Measurements from ENCODE around the gene ADK. TPM values are rescaled to one million over a fixed set of nuclear protein-coding genes. Genes with fewer than 3 reads are reported as not detected.

Gene ADK
- total and polyA plus RNA-seq, 10 donors: 11.1 to 40.5 (median 32.1) TPM

- Histone ChIP-seq H3K36me3 (peaks cover 0 to 4% (median 0%) of the 10 kb centered on the region in 6 donors), H3K4me3 (no peak overlapping the region), H3K27ac (peak overlapping the region in 5 of 8 donors; percentile 20 to 66 (median 55)), H3K27me3 (replicated peaks in 1 of 7) (no peaks in the 10 kb centered on the region), H3K4me1 (peaks cover 6 to 26% (median 23%) of the 10 kb centered on the region in 6 donors), H3K9me3 (no peaks in the 10 kb centered on the region)
- no peak for TF ChIP-seq POLR2A (IDR thresholded peaks at IDR 0.05)
- peak in 1 of 3 donors; percentile 39 for TF ChIP-seq POLR2AphosphoS5 (IDR thresholded peaks at IDR 0.05)
- WGBS, 5 donors: 78 to 97% (median 85%) methylated on average over 2 of the region's 2 CpGs
- intact Hi-C loops (cut with DNase I; ENCODE audit: low total_unique reads): no loop called here
- no peak for DNase-seq
These were observed 442.4 kb downstream of the ADK start for GRCh38 chr10:74593470-74593869.

- no peak overlapping the region for H3K4me3 ChIP-seq
- WGBS, 5 donors: 95 to 99% (median 97%) methylated on average over 7 of the region's 7 CpGs
- no peak overlapping the region for H3K27ac ChIP-seq
- intact Hi-C loops (cut with DNase I; ENCODE audit: low total_unique reads): no loop called here
- peaks cover 0 to 13% (median 0%) of the 10 kb centered on the region in 6 donors for H3K36me3 ChIP-seq
- H3K27me3 ChIP-seq (replicated peaks in 1 of 7): no peaks in the 10 kb centered on the region
- TF ChIP-seq CTCF (IDR thresholded peaks at IDR 0.05 in 8 of 11, conservative IDR thresholded peaks at IDR 0.05 in 3 of 11) (no peak), POLR2AphosphoS5 (IDR thresholded peaks at IDR 0.05) (no peak), POLR2A (IDR thresholded peaks at IDR 0.05) (no peak)
- DNase-seq: no peak
- no peaks in the 10 kb centered on the region for H3K9me3 ChIP-seq
- H3K4me1 ChIP-seq: peaks cover 0 to 9% (median 1%) of the 10 kb centered on the region in 6 donors
These were observed 445.7 kb downstream of the ADK start for GRCh38 chr10:74596713-74597112.

GRCh38 chr10:74598891-74599566 lies 448.0 kb downstream of the ADK start:
- TF ChIP-seq CTCF (IDR thresholded peaks at IDR 0.05 in 8 of 11, conservative IDR thresholded peaks at IDR 0.05 in 3 of 11): no peak
- TF ChIP-seq POLR2A (IDR thresholded peaks at IDR 0.05): no peak
- TF ChIP-seq POLR2AphosphoS5 (IDR thresholded peaks at IDR 0.05): no peak
- intact Hi-C loops (cut with DNase I; ENCODE audit: low total_unique reads): no loop called here
- DNase-seq: no peak
- Histone ChIP-seq H3K4me3 (no peak overlapping the region), H3K27me3 (replicated peaks in 1 of 7) (no peaks in the 10 kb centered on the region), H3K9me3 (peaks cover 0 to 9% (median 0%) of the 10 kb centered on the region in 8 donors), H3K4me1 (peaks cover 0 to 9% (median 1%) of the 10 kb centered on the region in 6 donors), H3K27ac (peak overlapping the region in 7 of 8 donors; percentile 8 to 71 (median 58)), H3K36me3 (peaks cover 0 to 31% (median 3%) of the 10 kb centered on the region in 6 donors)
- WGBS, 5 donors: 69 to 81% (median 75%) methylated on average over 5 of the region's 5 CpGs

GRCh38 chr10:74599672-74600071 lies 448.7 kb downstream of the ADK start:
- Histone ChIP-seq H3K4me1 (peaks cover 0 to 9% (median 1%) of the 10 kb centered on the region in 6 donors), H3K36me3 (peaks cover 0 to 34% (median 3%) of the 10 kb centered on the region in 6 donors), H3K9me3 (peaks cover 0 to 10% (median 0%) of the 10 kb centered on the region in 8 donors), H3K4me3 (no peak overlapping the region), H3K27ac (peak overlapping the region in 7 of 8 donors; percentile 8 to 71 (median 58)), H3K27me3 (replicated peaks in 1 of 7) (no peaks in the 10 kb centered on the region)
- no peak for DNase-seq
- intact Hi-C loops (cut with DNase I; ENCODE audit: low total_unique reads): no loop called here
- TF ChIP-seq POLR2A (IDR thresholded peaks at IDR 0.05) (no peak), CTCF (IDR thresholded peaks at IDR 0.05 in 8 of 11, conservative IDR thresholded peaks at IDR 0.05 in 3 of 11) (no peak), POLR2AphosphoS5 (IDR thresholded peaks at IDR 0.05) (no peak)
